Measurements from ENCODE around the gene LCAT.

The LCAT gene

GRCh38 chr16:67968400-67969253 lies 24.7 kb upstream of the LCAT start, which contains the start of gene SLC12A4:
SLC12A4 (minus strand) TSS chr16:67968637; CDS start chr16:67968553, 84 bp downstream.
- peak; percentile 75 for DNase-seq

- no peak for DNase-seq
Measured at GRCh38 chr16:67967958-67968399, 24.1 kb upstream of the LCAT start.

GRCh38 chr16:67967183-67967957 lies 23.4 kb upstream of the LCAT start:
- no peak for DNase-seq

- no peak for DNase-seq
Measured at GRCh38 chr16:67966549-67967182, 22.7 kb upstream of the LCAT start.

GRCh38 chr16:67965668-67966548 lies 22.0 kb upstream of the LCAT start:
- no peak for DNase-seq

- no peak for DNase-seq
Measured at GRCh38 chr16:67964477-67965131, 20.7 kb upstream of the LCAT start.

- no peak for DNase-seq
Measured at GRCh38 chr16:67963662-67964321, 19.9 kb upstream of the LCAT start.

- DNase-seq: no peak
Measured at GRCh38 chr16:67963292-67963661, 19.4 kb upstream of the LCAT start.

- DNase-seq: no peak
Measured at GRCh38 chr16:67962135-67962534, 18.2 kb upstream of the LCAT start.

- DNase-seq: no peak
Measured at GRCh38 chr16:67961551-67961957, 17.6 kb upstream of the LCAT start.

GRCh38 chr16:67959536-67960329 lies 15.8 kb upstream of the LCAT start:
- DNase-seq: no peak

- DNase-seq: no peak
Measured at GRCh38 chr16:67957622-67958021, 13.7 kb upstream of the LCAT start.

- DNase-seq: no peak
Measured at GRCh38 chr16:67954421-67955196, 10.7 kb upstream of the LCAT start.

GRCh38 chr16:67953641-67954375 lies 9.9 kb upstream of the LCAT start:
- no peak for DNase-seq

- DNase-seq: no peak
Measured at GRCh38 chr16:67951485-67951884, 7.6 kb upstream of the LCAT start.

- no peak for DNase-seq
Measured at GRCh38 chr16:67950335-67950843, 6.5 kb upstream of the LCAT start.

- no peak for DNase-seq
Measured at GRCh38 chr16:67949645-67950044, 5.7 kb upstream of the LCAT start.

GRCh38 chr16:67948015-67948414 lies 4.1 kb upstream of the LCAT start:
- no peak for DNase-seq
